Keratinocyte (primary cell): Measurements from ENCODE around the gene IFNL4. TPM values are rescaled to one million over a fixed set of nuclear protein-coding genes. Genes with fewer than 3 reads are reported as not detected.
A peak's percentile ranks its signal among the peaks of the same experiment; 100 is the strongest.

Source experiments
- DNase-seq: peaks from one replicate; pipeline ENCODE4 v3.0.0-alpha.2; 2011; ENCODE audit warnings: low read depth, missing footprints, low spot score
- FAIRE-seq: peaks from 2 replicates; lab custom pipeline; 2011; peaks lifted over from hg19 to GRCh38; lab: Jason Lieb, UNC
- H2AFZ ChIP-seq: 2 replicates; pipeline ENCODE4 v1.6.0; 2012; ENCODE audit warnings: low read length, control low read depth, inconsistent platforms; ENCODE audit not compliant: control insufficient read depth
- H3K27ac ChIP-seq: 2 replicates; pipeline ENCODE4 v1.5.1; 2011; ENCODE audit warnings: low read length; ENCODE audit not compliant: control insufficient read depth, insufficient read depth
- H3K27me3 ChIP-seq: 3 replicates; pipeline ENCODE4 v1.6.0; 2011; ENCODE audit warnings: low read length; ENCODE audit not compliant: control insufficient read depth, insufficient read depth; ENCODE audit errors: extremely low read depth
- H3K36me3 ChIP-seq, 2 experiments: 2 replicates in 1 of 2; 3 replicates in 1 of 2; pipeline ENCODE4 v1.5.1; 2011; ENCODE audit warnings: low read length in 2 of 2, mild to moderate bottlenecking in 1 of 2; ENCODE audit not compliant: control insufficient read depth in 2 of 2, insufficient read depth in 2 of 2; ENCODE audit errors: extremely low read depth in 1 of 2
- H3K4me1 ChIP-seq: 3 replicates; pipeline ENCODE4 v1.5.1; 2011; ENCODE audit warnings: low read length; ENCODE audit not compliant: control insufficient read depth, insufficient read depth; ENCODE audit errors: extremely low read depth
- H3K4me2 ChIP-seq: 3 replicates; pipeline ENCODE4 v1.6.0; 2011; ENCODE audit warnings: low read depth, low read length; ENCODE audit not compliant: control insufficient read depth, insufficient read depth; ENCODE audit errors: extremely low read depth
- H3K4me3 ChIP-seq, 3 experiments: fragments of 200-600 bp in 1 of 3; sonication (generic) in 1 of 3; 2 replicates in 2 of 3; 3 replicates in 1 of 3; pipeline ENCODE4 v1.5.1; 2011 to 2016; ENCODE audit warnings: low read length in 3 of 3, mild to moderate bottlenecking in 3 of 3, control low read depth in 2 of 3, inconsistent platforms in 1 of 3, low read depth in 1 of 3, mixed read lengths in 1 of 3, mixed run types in 1 of 3, moderate library complexity in 1 of 3; ENCODE audit not compliant: control insufficient read depth in 2 of 3, insufficient read depth in 2 of 3; ENCODE audit errors: extremely low read depth in 1 of 3
- H3K79me2 ChIP-seq: 2 replicates; pipeline ENCODE4 v1.6.0; 2012; ENCODE audit warnings: low read length; ENCODE audit not compliant: control insufficient read depth, insufficient read depth
- H3K9ac ChIP-seq: 3 replicates; pipeline ENCODE4 v1.6.0; 2011; ENCODE audit warnings: low read length; ENCODE audit not compliant: control insufficient read depth, insufficient read depth; ENCODE audit errors: extremely low read depth
- H3K9me1 ChIP-seq: 3 replicates; pipeline ENCODE4 v1.6.0; 2011; ENCODE audit warnings: low read length; ENCODE audit not compliant: control insufficient read depth, insufficient read depth; ENCODE audit errors: extremely low read depth
- H3K9me3 ChIP-seq: 2 replicates; pipeline ENCODE4 v1.5.1; 2012; ENCODE audit warnings: low read depth, low read length; ENCODE audit not compliant: control insufficient read depth
- H4K20me1 ChIP-seq: 3 replicates; pipeline ENCODE4 v1.6.0; 2011; ENCODE audit warnings: low read length; ENCODE audit not compliant: control insufficient read depth, insufficient read depth; ENCODE audit errors: extremely low read depth
- CTCF ChIP-seq, 3 experiments: IDR thresholded peaks in 1 of 3; conservative IDR thresholded peaks in 1 of 3; optimal IDR thresholded peaks in 1 of 3; 2 replicates in 2 of 3; 3 replicates in 1 of 3; pipeline versions ENCODE3 to v1.5.1; 2011; ENCODE audit warnings: low read length in 3 of 3, mild to moderate bottlenecking in 3 of 3, moderate library complexity in 2 of 3, control low read depth in 1 of 3, inconsistent platforms in 1 of 3; ENCODE audit not compliant: insufficient read depth in 2 of 3; ENCODE audit errors: extremely low read depth in 1 of 3
- EZH2 ChIP-seq: IDR thresholded peaks from one replicate; pipeline ENCODE4 v1.6.1; 2012; ENCODE audit warnings: inconsistent platforms, mild to moderate bottlenecking, low read length, moderate library complexity
- dilution Hi-C: fragments of 300-500 bp; cut with MboI; formaldehyde crosslinking; loops from one replicate; pipeline ENCODE4 v1.7.0; 2020; ENCODE audit warnings: low sequenced_read_pairs; ENCODE audit not compliant: extremely low pct_ligation_motif_present
- polyA plus RNA-seq, 5 experiments: library from polyadenylated mRNA; depleted of rRNA in 3 of 5; stranded (reverse) in 3 of 5; stranded (forward) in 1 of 5; unstranded in 1 of 5; fragments of >200 nt; gene quantifications; 1 replicate in 1 of 5; 2 replicates in 3 of 5; 3 replicates in 1 of 5; pipeline versions ENCODE4 v1.2.1 to v1.2.3, GENCODE V29; 2011 to 2012; ENCODE audit warnings: missing spikeins in 2 of 5, low read depth in 1 of 5, low replicate concordance in 1 of 5

IFNL4 gene
- polyA plus RNA-seq, 1 donor (not counting 4 experiments of a cell fraction or from before 2014, with no cell fraction given), result not detected

GRCh38 chr19:39265321-39265916, 16.8 kb upstream of the IFNL4 start:
- H3K4me3 ChIP-seq, result no peak overlapping the region
- dilution Hi-C loops, result no loop called here

GRCh38 chr19:39264306-39265290, 15.9 kb upstream of the IFNL4 start:
- H3K27ac ChIP-seq, result no peak overlapping the region
- no peaks in the 10 kb centered on the region for H3K79me2 ChIP-seq
- H3K36me3 ChIP-seq, result no peaks in the 10 kb centered on the region
- TF ChIP-seq CTCF (optimal IDR thresholded peaks at IDR 0.05 in 1 of 3, IDR thresholded peaks at IDR 0.05 in 1 of 3, conservative IDR thresholded peaks at IDR 0.05 in 1 of 3; ENCODE audit: extremely low read depth in 1 of 3, insufficient read depth in 2 of 3, low read length in 3 of 3) (no peak), EZH2 (peak; percentile 65)
- DNase-seq (no peak), FAIRE-seq (no peak)
- no peaks in the 10 kb centered on the region for H3K9me1 ChIP-seq
- no peak overlapping the region for H3K4me3 ChIP-seq
- H3K9ac ChIP-seq, result no peak overlapping the region
- no peak overlapping the region for H3K4me2 ChIP-seq
- dilution Hi-C loops, result no loop called here
- H2AFZ ChIP-seq, result no peak overlapping the region
- peaks cover 30% of the 10 kb centered on the region for H3K27me3 ChIP-seq
- H3K4me1 ChIP-seq, result no peaks in the 10 kb centered on the region
- no peaks in the 10 kb centered on the region for H4K20me1 ChIP-seq
- no peaks in the 10 kb centered on the region for H3K9me3 ChIP-seq

More at GRCh38 chr19:39265321-39265916, 16.8 kb upstream of the IFNL4 start:
- no peak overlapping the region for H3K9ac ChIP-seq
- no peaks in the 10 kb centered on the region for H3K4me1 ChIP-seq
- DNase-seq (no peak), FAIRE-seq (no peak)
- H3K36me3 ChIP-seq, result no peaks in the 10 kb centered on the region
- H3K4me2 ChIP-seq, result no peak overlapping the region
- peaks cover 30% of the 10 kb centered on the region for H3K27me3 ChIP-seq
- H3K9me3 ChIP-seq, result no peaks in the 10 kb centered on the region
- H4K20me1 ChIP-seq, result no peaks in the 10 kb centered on the region
- no peaks in the 10 kb centered on the region for H3K79me2 ChIP-seq
- no peak overlapping the region for H3K27ac ChIP-seq
- no peaks in the 10 kb centered on the region for H3K9me1 ChIP-seq
- no peak for TF ChIP-seq EZH2
- no peak for TF ChIP-seq CTCF (optimal IDR thresholded peaks at IDR 0.05 in 1 of 3, IDR thresholded peaks at IDR 0.05 in 1 of 3, conservative IDR thresholded peaks at IDR 0.05 in 1 of 3; ENCODE audit: extremely low read depth in 1 of 3, insufficient read depth in 2 of 3, low read length in 3 of 3)
- H2AFZ ChIP-seq, result no peak overlapping the region
